HuH-7 (cell line): ENCODE results near the gene MAPK1.
"Not testable (repeated sequence)": the region's sequence is repeated elsewhere in the genome, so short reads cannot be mapped to it uniquely, and the experiment has no call there.

ENCODE experiments used
- DNase-seq: peaks from one replicate; pipeline ENCODE4 v3.0.0; 2011; ENCODE audit warnings: low spot score

MAPK1 gene

GRCh38 chr22:21754523-21754922 is 112.9 kb downstream of the MAPK1 start:
- DNase-seq = no peak

- DNase-seq = no peak
Measured at GRCh38 chr22:21753374-21754111, 113.9 kb downstream of the MAPK1 start.

GRCh38 chr22:21752276-21752675 is 115.2 kb downstream of the MAPK1 start:
- no peak for DNase-seq

- DNase-seq = no peak
Measured at GRCh38 chr22:21745948-21746347, 121.5 kb downstream of the MAPK1 start.

DNA sequence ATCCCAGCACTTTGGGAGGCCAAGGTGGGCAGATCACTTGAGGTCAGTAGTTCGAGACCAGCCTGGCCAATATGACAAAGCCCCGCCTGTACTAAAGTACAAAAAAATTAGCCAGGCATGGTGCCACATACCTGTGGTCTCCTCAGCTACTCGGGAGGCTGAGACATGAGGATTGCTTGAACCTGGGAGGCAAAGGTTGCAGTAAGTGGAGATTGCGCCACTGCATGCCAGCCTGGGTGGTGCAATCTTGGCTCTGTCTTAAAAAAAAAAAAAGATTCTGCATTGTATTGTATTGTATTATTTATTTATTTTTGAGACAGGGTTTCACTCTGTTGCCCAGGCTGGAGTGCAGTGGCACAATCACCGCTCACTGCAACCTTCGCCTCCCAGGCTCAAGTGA is 122.5 kb downstream of the MAPK1 start:
- not testable (repeated sequence) for DNase-seq

DNA sequence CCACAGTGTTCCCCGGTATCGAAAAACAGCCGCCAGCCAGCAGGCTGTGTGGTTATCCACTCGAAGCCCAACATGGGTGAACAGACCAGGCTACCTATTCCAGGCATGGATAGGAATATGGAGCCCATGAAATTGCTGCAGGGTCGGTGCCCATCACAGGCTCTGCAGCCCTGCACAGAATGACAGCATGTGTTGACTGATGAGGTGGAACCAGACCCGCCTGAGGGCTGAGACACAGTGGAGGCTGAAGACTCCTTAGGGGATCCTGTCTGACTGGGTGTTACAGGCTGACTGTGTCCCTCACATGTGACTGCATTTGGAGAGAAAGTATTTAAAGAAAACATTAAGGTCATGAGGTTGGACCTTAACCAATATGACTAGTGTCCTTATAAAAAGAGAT is 125.7 kb downstream of the MAPK1 start:
- DNase-seq = no peak

DNA sequence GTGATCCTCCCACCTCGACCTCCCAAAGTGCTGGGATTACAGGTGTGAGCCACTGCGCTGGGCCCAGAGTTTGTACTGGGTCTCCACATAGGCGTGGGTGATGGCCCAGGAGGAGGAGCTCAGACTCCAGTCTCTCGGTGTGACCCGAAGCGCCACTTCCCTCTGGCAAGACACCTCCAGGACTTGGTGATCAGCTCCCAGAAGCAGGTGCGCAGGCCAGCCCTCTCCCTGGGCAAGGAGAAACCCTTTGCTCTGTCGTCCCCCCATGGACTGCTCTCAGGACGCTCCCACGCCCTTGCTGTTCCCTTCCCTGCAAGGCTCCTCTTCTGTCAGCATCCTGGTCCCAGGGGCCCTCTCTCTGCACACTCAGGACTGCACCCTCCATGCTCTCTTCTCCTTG is 126.4 kb downstream of the MAPK1 start:
- DNase-seq = no peak

DNA sequence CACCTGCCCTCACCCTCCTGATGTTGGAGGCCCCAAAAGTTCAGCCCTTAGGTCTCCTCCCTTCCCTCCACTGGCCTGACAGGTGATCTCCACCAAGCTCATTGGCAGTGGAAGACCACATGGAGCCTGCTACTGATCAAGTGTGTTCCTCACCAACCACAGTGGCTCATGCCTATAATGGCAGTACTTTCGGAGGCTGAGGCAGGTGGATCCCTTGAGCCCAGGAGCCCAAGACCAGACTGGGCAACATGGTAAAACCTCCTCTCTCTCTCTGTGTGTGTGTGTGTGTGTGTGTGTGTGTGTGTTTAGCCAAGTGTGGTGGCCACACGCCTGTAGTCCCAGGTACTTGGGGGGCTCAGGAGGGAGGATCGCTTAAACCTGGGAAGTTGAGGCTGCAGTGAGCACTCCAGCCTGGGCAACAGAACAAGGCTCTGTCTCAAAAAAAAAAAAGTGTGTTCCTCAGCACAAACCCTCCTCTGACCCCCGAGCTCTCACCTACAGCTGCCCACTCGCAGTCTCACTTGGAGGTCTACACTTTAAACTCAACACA is 127.5 kb downstream of the MAPK1 start:
- no peak for DNase-seq

GRCh38 chr22:21738966-21739365 is 128.5 kb downstream of the MAPK1 start:
- DNase-seq = no peak

- DNase-seq = no peak
Measured at GRCh38 chr22:21738081-21738480, 129.4 kb downstream of the MAPK1 start.

- DNase-seq = no peak
Measured at GRCh38 chr22:21736948-21737347, 130.5 kb downstream of the MAPK1 start.

DNA sequence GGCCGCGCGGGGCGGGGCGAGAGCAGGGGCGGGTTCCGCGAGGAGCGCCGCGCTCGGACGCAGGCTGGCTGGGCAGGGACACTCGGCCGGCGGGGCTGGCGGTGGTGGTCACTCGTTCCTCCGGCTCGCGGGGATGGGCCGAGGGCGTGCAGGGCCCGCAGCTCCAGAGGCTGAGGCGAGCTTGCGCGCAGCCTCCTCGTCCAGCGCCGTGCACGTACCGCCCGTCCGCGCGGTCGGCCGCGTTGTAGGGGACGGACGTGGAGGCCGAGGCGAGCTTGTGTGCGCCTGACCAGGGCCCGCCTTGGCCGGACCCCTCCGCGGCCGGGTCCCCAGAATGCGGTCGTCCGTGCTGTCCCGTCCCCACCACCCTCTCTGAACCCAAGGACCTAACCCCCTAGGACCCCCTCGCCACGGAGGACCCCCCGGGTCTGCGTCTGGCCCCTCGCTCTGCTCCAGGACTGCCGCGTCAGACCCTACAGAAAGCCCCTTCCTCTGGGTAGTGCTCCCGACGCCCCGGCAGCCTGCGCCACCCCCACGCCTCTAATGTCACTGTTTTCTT is 131.3 kb downstream of the MAPK1 start:
- no peak for DNase-seq

- peak; percentile 98 for DNase-seq
Measured at GRCh38 chr22:21735200-21736083, 132.0 kb downstream of the MAPK1 start, which contains the start of gene YPEL1. Gene YPEL1 (minus strand): TSS chr22:21735794. CDS start chr22:21710744, 25,050 bp downstream.

DNA sequence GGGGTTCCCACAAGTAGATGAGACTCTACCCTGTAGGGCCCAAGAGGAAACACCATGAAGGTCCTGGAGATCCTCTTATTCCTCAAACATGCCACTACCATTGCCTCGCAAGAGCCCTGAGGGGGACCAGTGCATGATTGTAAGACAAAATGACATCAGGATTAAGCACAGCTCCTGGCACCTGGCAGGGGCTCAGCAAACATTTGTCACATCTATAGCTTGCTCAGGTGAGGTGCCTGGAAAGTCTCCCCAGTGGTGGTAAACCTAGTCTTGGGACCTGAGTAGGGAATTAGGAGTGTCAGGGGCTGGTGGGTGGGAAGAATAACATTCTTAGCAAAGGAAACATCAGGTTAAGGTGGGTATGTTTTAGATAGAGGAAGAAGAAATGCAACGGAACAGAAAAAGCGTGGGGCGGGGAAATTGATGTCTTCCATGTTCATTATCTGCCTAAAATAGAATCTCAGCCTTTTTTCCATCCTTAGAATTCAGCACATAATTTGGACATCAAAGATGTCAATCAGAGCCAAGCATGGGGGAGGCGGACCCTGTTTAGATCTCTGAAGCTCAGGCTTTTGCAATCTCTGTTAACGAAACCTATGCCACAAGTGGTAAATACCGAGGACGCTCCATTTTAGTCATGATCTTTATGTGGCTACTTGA is 132.8 kb downstream of the MAPK1 start:
- DNase-seq = no peak

- no peak for DNase-seq
Measured at GRCh38 chr22:21731503-21731902, 135.9 kb downstream of the MAPK1 start.

DNA sequence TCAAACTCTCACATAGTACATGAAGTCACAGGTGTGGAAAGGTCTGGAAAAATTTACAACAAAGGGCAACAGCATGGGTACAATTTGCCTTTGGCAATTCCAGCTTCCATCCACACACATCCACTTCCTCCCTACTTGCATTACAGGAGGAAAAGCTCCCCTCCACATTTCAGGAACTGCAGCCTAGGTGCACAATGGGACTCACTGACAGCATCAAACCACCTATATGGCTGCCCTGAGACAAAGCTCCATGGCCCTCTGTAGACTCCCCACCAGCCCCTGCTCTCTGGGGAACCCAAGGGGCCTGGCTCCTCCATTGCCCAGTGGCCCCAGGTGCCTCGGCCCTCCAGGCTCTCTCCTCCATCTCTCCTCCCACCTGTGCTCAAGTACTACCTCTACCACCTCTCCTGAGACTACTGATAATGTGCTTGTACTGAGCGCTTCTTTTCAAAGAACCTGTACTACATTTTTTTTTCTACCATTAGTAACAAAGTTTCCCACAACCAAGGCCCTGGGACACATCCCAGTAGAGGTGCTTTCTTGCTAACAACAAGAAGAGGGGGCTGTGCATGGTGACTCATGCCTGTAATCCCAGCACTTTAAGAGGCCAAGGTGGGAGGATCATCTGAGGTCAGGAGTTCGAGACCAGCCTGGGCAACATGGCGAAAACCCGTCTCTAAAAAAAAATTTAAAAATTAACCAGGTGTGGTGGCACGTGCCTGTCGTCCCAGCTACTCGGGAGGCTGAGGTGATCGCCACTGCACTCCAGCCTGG is 136.7 kb downstream of the MAPK1 start:
- DNase-seq = no peak

DNA sequence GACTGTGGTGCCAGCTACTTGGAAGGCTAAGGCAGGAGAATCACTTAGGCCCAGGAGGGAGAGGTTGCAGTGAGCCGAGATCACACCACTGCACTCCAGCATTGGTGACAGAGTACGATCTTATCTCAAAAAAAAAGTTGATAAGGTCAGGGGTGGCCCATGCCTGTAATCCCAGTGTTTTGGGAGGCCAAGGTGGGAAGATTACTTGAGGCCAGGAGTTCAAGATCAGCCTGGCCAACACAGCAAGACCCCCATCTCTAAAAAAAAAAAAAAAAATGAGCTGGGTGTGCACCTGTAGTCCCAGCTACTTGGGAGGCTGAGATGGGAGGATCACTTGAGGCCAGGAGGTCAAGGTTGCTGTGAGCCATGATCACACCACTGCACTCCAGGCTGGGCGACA is 138.3 kb downstream of the MAPK1 start:
- DNase-seq = not testable (repeated sequence)

DNA sequence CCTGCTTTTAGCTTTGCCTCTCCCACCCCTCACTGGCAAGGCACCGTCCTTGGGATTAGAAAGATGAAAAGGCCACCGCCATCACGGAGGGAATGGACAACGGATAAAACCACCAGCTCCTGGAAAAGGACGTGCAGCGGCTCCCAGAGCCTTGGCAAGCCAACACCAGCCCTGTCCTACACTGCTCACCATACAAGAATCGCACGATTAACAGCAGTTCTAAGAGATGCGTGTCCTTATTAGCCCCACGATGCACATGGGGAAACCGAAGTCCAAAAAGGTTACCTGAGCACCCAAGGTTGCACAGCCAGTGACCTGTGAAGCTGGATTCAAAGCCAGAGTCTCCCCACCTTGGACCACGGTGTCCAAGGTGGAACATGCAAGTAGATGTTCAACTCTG is 139.2 kb downstream of the MAPK1 start:
- no peak for DNase-seq

DNA sequence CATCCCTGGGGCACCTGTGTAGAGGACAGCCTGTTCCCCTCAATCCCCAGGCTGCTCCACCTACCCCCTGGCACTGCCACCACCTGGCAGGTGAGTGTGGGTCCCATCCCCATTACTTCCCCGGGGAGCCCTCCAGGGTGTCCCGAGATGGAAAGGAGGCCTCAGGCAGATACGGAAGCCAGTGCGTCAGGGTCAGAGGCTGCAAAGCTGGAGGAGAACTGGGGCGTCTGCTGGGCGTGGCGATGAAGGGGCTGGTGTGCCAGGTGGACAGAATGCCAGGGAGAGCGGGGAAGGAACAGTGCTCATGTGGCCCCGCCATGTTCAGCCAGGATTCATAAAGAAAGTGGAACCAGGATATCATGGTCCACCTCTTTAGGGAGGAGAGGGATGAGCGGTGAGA is 139.7 kb downstream of the MAPK1 start:
- no peak for DNase-seq

- no peak for DNase-seq
Measured at GRCh38 chr22:21727159-21727558, 140.3 kb downstream of the MAPK1 start.

- DNase-seq = peak; percentile 77
Measured at GRCh38 chr22:21726650-21727049, 140.8 kb downstream of the MAPK1 start.
